ENCODE measurements around the gene TMEM115.

The TMEM115 gene

DNA sequence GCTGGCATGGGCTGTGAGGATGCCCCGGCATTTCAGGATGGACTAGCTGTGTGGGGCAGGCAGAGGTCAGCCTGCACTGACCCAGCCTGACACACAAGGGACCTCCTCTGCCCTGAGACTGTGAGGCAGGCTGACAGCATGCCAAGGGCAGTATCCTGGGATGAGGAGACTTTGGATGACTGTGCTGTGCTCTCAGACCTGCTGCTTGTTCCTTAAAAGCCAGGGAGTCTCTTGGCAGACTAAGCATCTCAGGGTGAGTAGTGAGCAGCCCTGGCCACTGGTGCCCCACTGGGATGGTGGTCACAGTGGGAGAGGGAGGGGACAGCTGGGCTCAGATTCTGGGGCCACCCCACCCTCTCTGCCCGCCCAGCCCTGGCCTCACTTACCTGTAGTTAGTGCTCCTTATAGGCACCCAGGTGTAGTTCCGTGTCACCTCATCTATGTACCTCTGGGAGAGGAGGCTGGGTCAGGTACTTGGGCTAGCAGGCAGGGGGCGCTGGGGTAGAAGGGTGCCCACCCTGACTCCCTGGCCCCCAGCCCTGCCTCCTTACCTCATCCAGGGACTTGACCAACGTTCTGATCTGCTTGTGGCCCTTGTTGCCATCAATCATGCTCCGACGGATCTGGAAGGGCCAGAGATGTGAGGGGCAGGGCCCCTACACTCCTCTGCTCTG lies 16.1 kb upstream of the TMEM115 start:
- DNase-seq, result no peak

- no peak for DNase-seq
Observed at GRCh38 chr3:50374363-50375257, 15.3 kb upstream of the TMEM115 start.

GRCh38 chr3:50373146-50374051 lies 14.1 kb upstream of the TMEM115 start:
- no peak for DNase-seq

GRCh38 chr3:50372349-50372748 lies 13.0 kb upstream of the TMEM115 start:
- DNase-seq, result no peak

- DNase-seq, result no peak
Observed at GRCh38 chr3:50371133-50371685, 11.9 kb upstream of the TMEM115 start.

GRCh38 chr3:50370594-50370993 lies 11.3 kb upstream of the TMEM115 start:
- DNase-seq, result no peak

DNA sequence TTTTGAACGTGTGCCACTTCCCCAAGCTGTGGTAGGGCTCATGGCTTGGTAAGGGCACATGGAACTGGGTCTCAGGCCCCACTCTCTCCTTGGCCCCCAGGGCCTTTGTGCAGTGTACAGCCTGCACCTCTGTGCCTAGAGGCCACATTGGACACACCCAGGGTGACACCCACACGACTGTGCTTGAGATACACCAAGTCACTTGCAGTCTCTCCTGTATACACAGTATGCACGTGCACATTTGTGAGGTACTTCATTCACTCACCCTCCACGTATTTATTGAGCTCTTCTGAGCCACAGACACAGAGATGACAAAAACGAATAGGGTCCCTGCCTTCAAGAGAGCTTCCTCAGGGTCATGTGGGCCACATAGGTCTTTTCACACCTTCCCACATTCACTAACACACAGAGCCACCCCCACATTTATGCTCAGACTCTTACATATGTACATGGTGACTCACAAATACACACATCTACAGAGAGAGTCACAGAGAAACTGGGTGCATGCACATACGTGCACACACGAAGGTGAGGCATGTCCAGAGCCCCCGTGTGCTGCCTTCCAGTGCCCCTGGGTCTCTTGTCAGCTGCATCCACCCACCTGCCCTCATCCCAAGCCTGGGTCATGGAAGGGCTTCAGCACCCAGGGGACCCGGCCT lies 9.8 kb upstream of the TMEM115 start:
- no peak for DNase-seq

DNA sequence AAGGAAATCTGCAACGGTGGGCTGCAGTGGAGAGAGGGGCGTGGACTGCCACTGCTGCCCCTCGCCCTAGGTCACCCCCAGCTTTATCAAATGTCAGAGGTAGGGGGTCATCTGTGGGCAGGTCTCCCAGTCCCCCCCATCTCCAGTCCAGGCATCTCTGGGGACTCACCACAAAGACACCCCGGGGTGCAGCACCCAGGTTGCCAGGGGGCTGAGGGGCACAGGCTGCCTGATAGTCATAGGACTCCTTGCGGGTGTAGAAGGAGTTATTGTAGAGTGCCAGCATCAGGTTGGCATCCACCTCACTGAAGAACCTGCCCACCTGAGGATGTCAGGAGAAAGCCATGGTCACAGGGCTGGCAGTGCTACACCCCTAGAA lies 6.5 kb upstream of the TMEM115 start:
- no peak for DNase-seq

GRCh38 chr3:50365080-50365841 lies 5.9 kb upstream of the TMEM115 start:
- DNase-seq, result peak; percentile 94 to 96

- DNase-seq, result no peak
Observed at GRCh38 chr3:50364573-50365079, 5.3 kb upstream of the TMEM115 start.

GRCh38 chr3:50359760-50360110 lies 414 bp upstream of the TMEM115 start:
- no peak for DNase-seq

DNA sequence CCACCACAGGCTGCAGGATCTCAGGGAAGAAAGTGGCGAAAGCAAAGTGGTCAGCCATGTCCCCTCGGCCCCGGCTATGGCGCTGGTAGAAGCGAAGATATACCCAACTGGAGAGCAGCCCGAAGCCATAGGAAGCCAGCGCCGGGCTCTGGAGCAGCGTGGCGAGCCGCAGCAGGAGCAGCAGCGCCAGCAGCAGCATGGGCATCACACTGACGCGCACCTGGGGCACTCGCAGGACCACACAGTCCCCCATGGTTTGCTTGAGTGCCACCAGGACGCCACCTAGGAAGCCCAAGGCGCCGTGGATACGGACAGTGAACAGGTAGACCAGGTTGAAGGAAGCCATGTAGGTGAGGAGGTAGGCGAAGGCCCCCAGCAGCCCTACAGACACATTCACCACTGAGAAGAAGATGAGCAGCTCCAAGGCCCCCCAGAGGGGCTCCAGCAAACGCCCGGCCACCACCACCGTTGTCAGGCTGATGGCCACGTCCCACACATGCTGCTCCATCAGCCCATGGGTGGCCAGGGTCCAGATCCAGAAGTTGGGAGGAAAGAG lies 888 bp downstream of the TMEM115 start:
- DNase-seq, result no peak

GRCh38 chr3:50357481-50357880 lies 1.8 kb downstream of the TMEM115 start:
- no peak for DNase-seq

GRCh38 chr3:50356553-50356952 lies 2.8 kb downstream of the TMEM115 start:
- no peak for DNase-seq

- no peak for DNase-seq
Observed at GRCh38 chr3:50355829-50356552, 3.3 kb downstream of the TMEM115 start.

DNA sequence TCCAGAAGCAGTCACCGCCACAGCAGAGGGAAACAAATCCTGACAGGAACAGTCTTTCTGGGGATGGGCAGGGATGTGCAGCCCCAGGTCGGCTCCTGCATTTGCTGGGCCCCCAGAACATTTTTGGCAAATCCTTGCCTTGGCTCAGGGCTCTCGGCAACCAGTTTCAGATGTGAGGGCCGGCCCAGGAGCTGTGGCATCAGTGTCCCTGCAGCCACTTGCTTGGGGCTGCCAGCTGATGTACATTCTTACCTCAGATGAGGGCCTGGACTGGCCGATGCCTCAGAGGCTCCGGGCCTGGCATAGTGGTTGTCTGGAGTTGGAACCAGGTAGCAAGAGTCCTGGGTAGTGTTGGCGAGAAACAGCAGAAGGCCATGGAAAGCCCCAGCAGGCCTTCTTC lies 4.5 kb downstream of the TMEM115 start:
- no peak for DNase-seq

GRCh38 chr3:50354186-50354764 lies 5.0 kb downstream of the TMEM115 start:
- DNase-seq, result no peak

GRCh38 chr3:50353245-50354004 lies 5.9 kb downstream of the TMEM115 start:
- DNase-seq, result no peak

GRCh38 chr3:50352781-50353180 lies 6.5 kb downstream of the TMEM115 start:
- DNase-seq, result no peak
